Activated CD4-positive, alpha-beta memory T cell treated with anti-CD3 and anti-CD28 coated beads, Interleukin-2, amount 10 ng/mL, durations not matched to agents 7 days and 5 days (primary cell): ENCODE measurements around the gene MAPK1. TPM values are rescaled to one million over a fixed set of nuclear protein-coding genes. Genes with fewer than 3 reads are reported as not detected.
"Not testable (repeated sequence)": the region's sequence is repeated elsewhere in the genome, so short reads cannot be mapped to it uniquely, and the experiment has no call there.

ENCODE experiments used
- CTCF ChIA-PET: fragments of 350-600 bp; sonication (Branson Sonifier 250); formaldehyde crosslinking; loops from one replicate; lab custom pipeline; 2021; ENCODE audit warnings: antibody characterized with exemption, inconsistent platforms; lab: Charles Lee
- POLR2A ChIA-PET: fragments of 350-600 bp; sonication (Branson Sonifier 250); formaldehyde crosslinking; loops from one replicate; lab custom pipeline; 2021; ENCODE audit warnings: antibody characterized with exemption; lab: Charles Lee
- DNase-seq: peaks from one replicate; pipeline ENCODE4 v3.0.0-alpha.2; 2020
- H3K27ac Mint-ChIP-seq: one replicate; pipeline ENCODE4 v1.8.0; 2021; ENCODE audit warnings: mild to moderate bottlenecking, mixed read lengths
- H3K27me3 Mint-ChIP-seq: one replicate; pipeline ENCODE4 v1.8.0; 2021; ENCODE audit warnings: mixed read lengths
- H3K36me3 Mint-ChIP-seq: one replicate; pipeline ENCODE4 v1.8.0; 2021; ENCODE audit warnings: low read depth, mixed read lengths
- H3K4me1 Mint-ChIP-seq: one replicate; pipeline ENCODE4 v1.8.0; 2021; ENCODE audit warnings: mixed read lengths
- H3K4me3 Mint-ChIP-seq: one replicate; pipeline ENCODE4 v1.8.0; 2021; ENCODE audit warnings: mild to moderate bottlenecking, mixed read lengths
- H3K9me3 Mint-ChIP-seq: one replicate; pipeline ENCODE4 v1.8.0; 2021; ENCODE audit warnings: mixed read lengths
- total RNA-seq, 2 experiments: library from RNA; stranded (reverse); gene quantifications; one replicate each; pipeline ENCODE4 v1.2.3, GENCODE V29; 2021

The MAPK1 gene
- total RNA-seq, 2 experiments from 2014 or later: 97.6 to 99.5 TPM

DNA sequence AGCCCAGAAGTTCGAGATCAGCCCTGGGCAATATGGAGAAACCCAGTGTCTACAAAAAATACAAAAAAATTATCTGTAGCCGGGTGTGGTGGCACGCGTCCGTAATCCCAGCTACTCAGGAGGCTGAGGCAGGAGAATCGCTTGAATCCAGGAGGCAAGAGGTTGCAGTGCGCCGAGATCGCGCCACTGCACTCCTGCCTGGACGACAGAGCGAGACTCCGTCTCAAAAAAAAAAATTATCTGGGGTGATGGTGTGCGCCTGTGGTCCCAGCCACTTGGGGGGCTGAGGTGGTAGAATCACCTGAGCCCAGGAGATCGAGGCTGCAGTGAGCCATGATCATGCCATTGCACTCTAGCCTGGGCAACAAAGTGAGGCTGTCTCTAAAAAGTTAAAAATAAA lies 31.0 kb downstream of the MAPK1 start:
- POLR2A ChIA-PET, H3K9me3 Mint-ChIP-seq, CTCF ChIA-PET, H3K36me3 Mint-ChIP-seq, H3K27me3 Mint-ChIP-seq, H3K27ac Mint-ChIP-seq, DNase-seq, H3K4me3 Mint-ChIP-seq: not testable (repeated sequence)
- peaks cover 15% of the 10 kb centered on the region for H3K4me1 Mint-ChIP-seq

DNA sequence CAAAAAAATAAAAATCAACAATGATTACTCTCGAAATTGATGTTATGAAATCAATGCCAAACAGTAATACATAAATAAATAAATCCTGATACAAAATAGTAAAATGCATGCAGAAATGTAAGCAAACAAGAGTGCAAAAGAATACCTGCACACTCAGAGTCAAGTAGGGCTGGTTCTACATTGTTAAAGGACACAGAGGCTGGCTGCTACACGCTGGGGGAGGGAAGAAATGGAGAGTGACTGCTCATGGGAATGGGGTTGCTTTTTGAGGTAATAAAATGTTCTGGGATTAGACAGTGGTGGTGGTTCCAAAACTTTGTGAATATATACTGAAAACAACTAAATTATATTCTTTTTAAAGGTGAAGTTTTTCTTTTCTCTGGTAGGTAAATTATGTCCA lies 32.1 kb downstream of the MAPK1 start:
- ChIA-PET POLR2A (interaction anchor here (1.5 kb wide), 1 partner anchor 10 kb away, joined by 3 read pairs; no protein-coding TSS in a partner anchor), CTCF (no interaction called here)
- no peaks in the 10 kb centered on the region for H3K27me3 Mint-ChIP-seq
- no peak for DNase-seq
- peaks cover 15% of the 10 kb centered on the region for H3K4me1 Mint-ChIP-seq
- H3K9me3 Mint-ChIP-seq: no peaks in the 10 kb centered on the region
- H3K4me3 Mint-ChIP-seq: no peak overlapping the region
- peaks cover 2% of the 10 kb centered on the region for H3K36me3 Mint-ChIP-seq
- H3K27ac Mint-ChIP-seq: no peak overlapping the region

DNA sequence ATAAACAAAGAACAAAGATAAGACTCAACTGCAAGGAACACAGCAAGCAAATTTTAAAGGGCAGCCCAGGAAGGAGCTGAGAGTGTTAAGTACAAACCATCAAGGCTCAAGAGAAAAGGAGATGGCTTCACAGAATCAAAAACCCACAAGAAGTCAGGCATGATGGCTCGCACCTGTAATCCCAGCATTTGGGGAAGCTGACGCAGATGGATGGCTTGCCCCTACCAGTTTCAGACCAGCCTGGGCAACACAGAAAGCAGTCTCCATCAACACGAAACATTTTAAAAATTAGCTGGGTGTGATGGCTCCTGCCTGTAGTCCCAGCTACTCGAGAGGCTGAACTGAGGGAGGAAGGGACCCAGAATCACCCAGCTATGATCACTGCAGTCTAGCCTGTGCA lies 32.6 kb downstream of the MAPK1 start:
- Mint-ChIP-seq H3K9me3 (no peaks in the 10 kb centered on the region), H3K27ac (no peak overlapping the region), H3K4me3 (no peak overlapping the region), H3K4me1 (peaks cover 14% of the 10 kb centered on the region), H3K27me3 (no peaks in the 10 kb centered on the region), H3K36me3 (peaks cover 2% of the 10 kb centered on the region)
- no peak for DNase-seq
- ChIA-PET CTCF (interaction anchor here (0.5 to 1.0 kb wide), 2 partner anchors 10 to 28 kb away, joined by 3 read pairs; no protein-coding TSS in a partner anchor), POLR2A (interaction anchor here (1.5 kb wide), 1 partner anchor 10 kb away, joined by 3 read pairs; no protein-coding TSS in a partner anchor)

DNA sequence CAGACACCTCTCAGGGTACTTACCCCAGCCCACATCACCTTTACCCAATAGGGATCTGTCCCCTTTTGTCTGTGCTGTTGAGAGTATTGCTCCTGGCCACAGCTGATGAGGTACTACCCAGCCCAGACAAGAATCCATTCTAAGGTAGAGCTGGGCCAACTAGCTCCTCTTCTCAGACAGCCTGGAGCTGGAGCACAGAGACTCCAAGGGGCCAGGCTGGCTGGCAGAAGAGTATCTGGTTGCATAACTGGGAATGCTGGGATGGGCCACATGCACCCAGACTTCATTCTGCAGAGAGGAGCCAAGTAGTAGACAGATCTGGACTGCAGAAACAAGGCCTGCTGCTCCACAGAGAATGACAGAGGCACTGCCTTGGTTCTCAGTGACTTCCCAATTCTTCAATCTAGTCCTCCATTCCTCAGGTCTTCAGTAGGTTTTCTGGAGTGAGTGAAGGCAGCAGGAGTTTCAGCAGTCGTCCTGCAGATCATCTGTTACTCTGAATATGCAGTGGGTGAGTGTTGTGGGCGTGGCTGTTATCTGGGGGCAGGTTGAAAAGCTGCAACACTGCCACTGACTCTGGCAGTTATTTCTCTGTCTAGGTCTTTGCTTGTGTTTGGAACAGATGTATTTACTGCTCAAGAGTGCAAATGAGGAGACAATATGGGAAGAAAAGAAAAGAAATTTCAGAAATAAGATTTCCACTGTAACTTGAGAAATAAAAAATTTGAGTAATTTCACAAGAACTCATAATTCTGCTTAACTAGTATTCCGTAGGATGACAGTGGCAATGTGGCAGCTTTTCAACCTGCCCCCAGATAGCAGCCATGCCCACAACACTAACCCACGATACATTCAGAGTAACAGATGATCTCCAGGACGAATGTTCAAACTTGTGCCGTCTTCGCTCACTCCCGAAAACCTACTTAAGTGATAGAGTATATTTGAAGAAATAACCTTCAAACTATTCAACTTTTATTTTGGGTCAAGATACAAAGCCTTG lies 34.9 kb downstream of the MAPK1 start:
- Mint-ChIP-seq H3K9me3 (no peaks in the 10 kb centered on the region), H3K27ac (no peak overlapping the region), H3K4me3 (no peak overlapping the region), H3K27me3 (no peaks in the 10 kb centered on the region), H3K36me3 (peaks cover 2% of the 10 kb centered on the region), H3K4me1 (peaks cover 11% of the 10 kb centered on the region)
- DNase-seq: no peak
- ChIA-PET CTCF (no interaction called here), POLR2A (no interaction called here)

DNA sequence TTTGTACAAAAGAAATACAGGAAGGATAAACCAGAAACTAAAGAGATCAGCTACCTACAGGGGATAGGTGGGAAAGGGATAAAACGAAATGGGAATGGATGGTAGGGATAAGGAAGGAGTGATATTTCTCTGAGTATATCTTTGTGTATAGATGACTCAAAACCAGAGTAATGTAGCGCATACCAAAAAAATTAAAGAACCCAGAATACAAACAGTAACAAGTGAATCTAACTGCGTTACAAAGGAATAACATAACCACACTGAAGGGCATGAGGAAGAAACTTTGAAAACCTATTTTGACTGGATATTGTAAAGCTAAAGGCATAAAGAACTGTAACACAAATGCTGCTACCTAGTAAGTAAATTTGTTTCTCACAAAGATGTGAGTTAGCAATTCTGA lies 37.9 kb downstream of the MAPK1 start:
- no peak overlapping the region for H3K27ac Mint-ChIP-seq
- no peaks in the 10 kb centered on the region for H3K27me3 Mint-ChIP-seq
- ChIA-PET CTCF (no interaction called here), POLR2A (no interaction called here)
- DNase-seq: no peak
- H3K4me3 Mint-ChIP-seq: no peak overlapping the region
- H3K36me3 Mint-ChIP-seq: peaks cover 2% of the 10 kb centered on the region
- no peaks in the 10 kb centered on the region for H3K9me3 Mint-ChIP-seq
- H3K4me1 Mint-ChIP-seq: peaks cover 18% of the 10 kb centered on the region

DNA sequence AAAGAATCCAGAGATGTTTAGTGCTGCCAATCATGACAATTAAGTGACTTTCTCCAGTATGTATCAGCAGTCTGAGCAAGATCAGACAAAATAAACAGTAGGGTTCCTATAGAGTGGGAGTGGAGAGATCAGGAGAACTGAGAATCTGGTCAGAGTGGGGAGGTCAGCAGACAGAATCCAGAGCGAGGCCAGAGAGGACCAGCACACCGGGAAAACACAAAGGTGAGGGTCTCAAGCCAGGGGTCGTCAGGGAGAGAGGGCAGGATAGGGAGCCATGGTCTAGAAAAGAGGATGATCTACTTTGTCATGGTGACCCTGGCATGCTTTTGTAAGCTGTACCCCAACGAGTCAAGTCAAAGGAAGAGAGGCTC lies 39.2 kb downstream of the MAPK1 start:
- H3K9me3 Mint-ChIP-seq: no peaks in the 10 kb centered on the region
- POLR2A ChIA-PET: no interaction called here
- H3K4me1 Mint-ChIP-seq: peaks cover 27% of the 10 kb centered on the region
- H3K4me3 Mint-ChIP-seq: no peak overlapping the region
- CTCF ChIA-PET: no interaction called here
- DNase-seq: no peak
- H3K36me3 Mint-ChIP-seq: peaks cover 2% of the 10 kb centered on the region
- no peaks in the 10 kb centered on the region for H3K27me3 Mint-ChIP-seq
- no peak overlapping the region for H3K27ac Mint-ChIP-seq

DNA sequence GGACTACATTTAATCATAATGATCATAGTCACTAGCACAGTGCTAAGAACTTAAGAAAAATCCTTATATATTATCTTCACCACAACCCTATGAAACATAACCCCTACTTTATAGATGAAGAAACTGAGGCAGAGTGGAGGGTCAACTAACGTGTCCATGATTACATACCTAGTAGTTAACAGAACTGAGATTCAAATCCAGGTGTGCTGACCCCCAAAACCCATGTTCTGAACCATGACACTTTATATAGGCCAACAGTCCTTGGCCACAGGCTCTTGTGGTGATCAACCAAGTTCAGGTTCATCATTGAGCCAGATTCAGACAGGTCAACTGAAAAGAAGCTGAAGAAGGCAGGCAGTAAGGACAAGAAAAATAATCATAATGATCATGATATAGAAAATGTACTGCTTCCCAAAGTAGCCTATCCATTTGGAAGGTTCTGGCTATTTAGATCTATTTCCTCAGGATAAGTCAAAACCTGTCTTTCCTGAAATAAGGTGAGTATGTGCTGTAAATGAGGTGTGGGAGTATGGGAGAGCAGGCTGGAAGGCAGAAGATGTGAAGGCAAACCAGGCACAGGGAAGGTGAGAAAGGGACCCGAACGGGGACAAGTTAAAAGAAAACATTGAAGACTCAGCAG lies 39.7 kb downstream of the MAPK1 start:
- Mint-ChIP-seq H3K4me3 (no peak overlapping the region), H3K36me3 (no peaks in the 10 kb centered on the region), H3K9me3 (no peaks in the 10 kb centered on the region), H3K4me1 (peaks cover 23% of the 10 kb centered on the region), H3K27ac (no peak overlapping the region), H3K27me3 (no peaks in the 10 kb centered on the region)
- ChIA-PET POLR2A (no interaction called here), CTCF (no interaction called here)
- DNase-seq: no peak

DNA sequence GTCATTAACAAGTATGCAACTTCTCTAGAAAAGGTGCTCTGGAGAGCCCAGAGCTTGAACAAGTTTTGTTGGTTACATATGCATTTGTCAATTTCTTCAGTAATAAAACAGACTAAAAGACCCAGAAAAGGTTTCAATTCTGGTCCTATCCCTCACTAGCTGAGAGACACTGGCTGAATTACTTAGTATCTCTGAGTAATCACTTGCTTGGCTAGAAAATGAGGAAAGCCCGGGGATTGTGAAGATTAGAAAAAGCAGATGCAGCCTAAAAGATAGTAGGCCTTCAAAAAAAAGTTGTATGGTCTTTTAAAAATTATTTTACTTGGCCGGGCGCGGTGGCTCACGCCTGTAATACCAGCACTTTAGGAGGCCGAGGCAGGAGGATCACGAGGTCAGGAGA lies 41.2 kb downstream of the MAPK1 start:
- H3K36me3 Mint-ChIP-seq: peaks cover 4% of the 10 kb centered on the region
- POLR2A ChIA-PET: interaction anchor here (2.5 kb wide), 1 partner anchor 10 kb away, joined by 6 read pairs; no protein-coding TSS in a partner anchor
- peaks cover 22% of the 10 kb centered on the region for H3K4me1 Mint-ChIP-seq
- H3K27ac Mint-ChIP-seq: no peak overlapping the region
- DNase-seq: no peak
- no peak overlapping the region for H3K4me3 Mint-ChIP-seq
- H3K9me3 Mint-ChIP-seq: no peaks in the 10 kb centered on the region
- CTCF ChIA-PET: no interaction called here
- no peaks in the 10 kb centered on the region for H3K27me3 Mint-ChIP-seq

DNA sequence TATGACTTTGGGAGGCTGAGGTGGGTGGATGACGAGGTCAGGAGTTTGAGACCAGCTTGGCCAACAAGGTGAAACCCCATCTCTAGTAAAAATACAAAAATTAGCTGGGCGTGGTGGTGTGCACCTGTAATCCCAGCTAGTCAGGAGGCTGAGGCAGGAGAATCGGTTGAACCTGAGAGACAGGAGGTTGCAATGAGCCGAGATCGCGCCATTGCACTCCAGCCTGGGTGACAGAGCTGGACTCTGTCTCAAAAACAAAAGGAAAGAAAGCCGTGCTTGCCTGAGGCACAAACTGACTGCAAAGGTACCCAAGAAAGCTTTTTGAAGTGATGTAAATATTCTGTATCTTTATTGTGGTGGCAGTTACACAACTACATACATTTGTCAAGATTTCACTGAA lies 42.5 kb downstream of the MAPK1 start:
- ChIA-PET CTCF (interaction anchor here (0.6 to 1.2 kb wide), 3 partner anchors 10 to 267 kb away, joined by 3 read pairs; no protein-coding TSS in a partner anchor), POLR2A (interaction anchor here (1.2 to 2.5 kb wide), 2 partner anchors 8 to 10 kb away, joined by 3 to 6 read pairs; no protein-coding TSS in a partner anchor)
- not testable (repeated sequence) for H3K36me3 Mint-ChIP-seq, DNase-seq, H3K4me3 Mint-ChIP-seq, H3K9me3 Mint-ChIP-seq, H3K27me3 Mint-ChIP-seq, H3K27ac Mint-ChIP-seq
- H3K4me1 Mint-ChIP-seq: peaks cover 24% of the 10 kb centered on the region

DNA sequence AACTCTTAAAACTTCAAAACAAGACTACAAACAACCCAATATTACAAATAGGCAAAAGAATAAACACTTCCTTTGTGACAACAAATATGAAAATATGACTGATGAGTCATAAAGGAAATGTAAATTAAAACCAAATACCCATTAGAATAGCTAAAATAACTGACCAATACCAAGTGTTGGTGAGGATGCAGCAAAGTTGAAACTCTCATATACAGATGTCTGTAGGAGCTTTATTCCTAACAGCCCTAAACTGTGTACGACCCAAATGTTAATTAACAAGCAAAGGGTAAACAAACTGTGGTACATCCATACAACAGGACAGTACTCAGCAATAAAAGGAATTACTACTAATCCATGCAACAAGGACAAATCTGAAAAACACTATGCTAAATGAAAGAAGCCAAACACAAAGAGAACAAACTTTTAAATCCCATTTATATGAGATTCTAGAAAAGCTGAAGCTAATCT lies 43.0 kb downstream of the MAPK1 start:
- POLR2A ChIA-PET: interaction anchor here (1.2 kb wide), 1 partner anchor 10 kb away, joined by 3 read pairs; no protein-coding TSS in a partner anchor
- Mint-ChIP-seq H3K9me3 (no peaks in the 10 kb centered on the region), H3K36me3 (peaks cover 6% of the 10 kb centered on the region), H3K27ac (no peak overlapping the region), H3K4me3 (no peak overlapping the region), H3K27me3 (no peaks in the 10 kb centered on the region), H3K4me1 (peaks cover 24% of the 10 kb centered on the region)
- no peak for DNase-seq
- CTCF ChIA-PET: interaction anchor here (1.2 kb wide), 1 partner anchor 148 kb away, joined by 3 read pairs; no protein-coding TSS in a partner anchor

DNA sequence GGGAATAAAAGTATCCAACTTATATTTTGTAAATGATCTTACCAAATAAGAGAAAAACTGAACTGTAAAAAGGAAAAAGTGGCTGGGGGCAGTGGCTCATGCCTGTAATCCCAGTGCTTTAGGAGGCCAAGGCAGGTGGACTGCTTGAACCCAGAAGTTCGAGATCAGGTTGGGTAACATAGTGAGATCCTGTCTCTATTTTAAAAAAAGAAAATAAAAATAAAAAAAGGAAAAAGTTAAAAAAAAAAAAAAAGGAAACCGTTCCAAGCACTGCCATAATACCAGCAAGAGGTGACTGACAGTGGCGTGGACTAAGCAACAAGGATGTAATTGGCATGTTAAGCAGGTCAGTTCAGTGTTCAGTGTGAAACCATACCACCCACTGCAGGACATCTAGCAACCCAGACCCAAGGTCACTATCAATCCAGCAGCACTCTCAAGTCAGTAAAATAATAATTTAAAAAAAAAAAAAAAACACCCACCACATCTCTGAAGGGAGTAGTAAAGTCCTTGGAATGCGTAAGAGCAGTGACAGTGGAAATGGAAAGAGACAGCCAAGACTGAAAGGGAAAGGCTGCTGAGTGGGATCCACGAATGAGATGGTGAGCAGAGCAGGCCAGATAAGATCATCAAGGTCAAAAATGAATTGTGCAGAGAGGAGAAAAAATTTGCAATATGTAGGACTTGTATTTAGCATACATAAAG lies 43.6 kb downstream of the MAPK1 start:
- Mint-ChIP-seq H3K36me3 (peaks cover 6% of the 10 kb centered on the region), H3K4me1 (peaks cover 30% of the 10 kb centered on the region), H3K9me3 (no peaks in the 10 kb centered on the region), H3K27ac (no peak overlapping the region), H3K27me3 (no peaks in the 10 kb centered on the region), H3K4me3 (no peak overlapping the region)
- CTCF ChIA-PET: no interaction called here
- POLR2A ChIA-PET: no interaction called here
- no peak for DNase-seq

DNA sequence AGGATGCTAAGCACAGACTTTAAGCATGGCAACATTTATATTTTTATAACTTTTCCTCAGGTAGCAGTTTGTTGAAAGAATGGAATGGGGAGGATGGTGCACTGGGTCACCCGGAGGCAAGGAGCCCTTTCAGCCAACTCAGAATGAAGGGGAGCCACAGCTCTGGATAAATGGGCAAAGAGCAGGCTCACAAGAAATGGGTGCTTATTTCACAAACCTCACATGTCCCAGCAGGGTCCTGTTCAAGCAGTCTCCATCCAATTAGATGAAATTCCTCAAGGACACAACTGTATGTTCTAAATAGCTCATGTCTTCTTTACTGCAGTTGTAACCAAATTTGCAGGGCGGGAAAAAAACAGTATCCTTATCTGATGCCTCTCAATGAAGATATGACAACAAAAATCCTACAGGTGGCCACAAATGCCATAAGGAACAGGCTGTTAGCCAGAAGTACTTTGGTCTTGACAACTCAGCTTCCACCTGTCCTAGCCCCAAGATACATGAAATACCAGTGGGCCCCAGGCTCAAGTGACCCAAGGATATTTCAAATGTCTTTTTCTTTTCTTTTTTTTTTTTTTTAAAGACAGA lies 48.2 kb downstream of the MAPK1 start:
- Mint-ChIP-seq H3K4me3 (no peak overlapping the region), H3K4me1 (peaks cover 45% of the 10 kb centered on the region), H3K27me3 (no peaks in the 10 kb centered on the region), H3K9me3 (no peaks in the 10 kb centered on the region), H3K36me3 (peaks cover 17% of the 10 kb centered on the region), H3K27ac (no peak overlapping the region)
- ChIA-PET POLR2A (no interaction called here), CTCF (no interaction called here)
- no peak for DNase-seq
